Measurements from ENCODE around the gene CIROP.

DNA sequence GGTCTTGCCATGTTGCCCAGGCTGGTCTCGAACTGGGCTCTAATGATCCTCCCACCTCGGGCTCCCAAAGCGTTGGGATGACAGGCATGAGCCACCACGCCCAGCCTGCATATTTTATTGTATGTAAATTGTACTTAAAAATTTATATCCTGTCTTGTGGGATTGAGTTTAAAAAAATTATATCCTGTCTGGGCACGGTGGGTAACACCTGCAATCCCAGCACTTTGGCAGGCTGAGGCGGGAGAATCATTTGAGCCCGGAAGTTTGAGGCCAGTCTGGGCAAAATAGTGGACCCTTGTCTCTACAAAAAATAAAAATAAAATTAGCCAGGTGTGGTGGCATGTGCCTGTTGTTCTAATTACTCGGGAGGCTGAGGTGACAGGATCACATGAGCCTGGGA lies 28.2 kb upstream of the CIROP start:
- TF ChIP-seq, protein P1, sequence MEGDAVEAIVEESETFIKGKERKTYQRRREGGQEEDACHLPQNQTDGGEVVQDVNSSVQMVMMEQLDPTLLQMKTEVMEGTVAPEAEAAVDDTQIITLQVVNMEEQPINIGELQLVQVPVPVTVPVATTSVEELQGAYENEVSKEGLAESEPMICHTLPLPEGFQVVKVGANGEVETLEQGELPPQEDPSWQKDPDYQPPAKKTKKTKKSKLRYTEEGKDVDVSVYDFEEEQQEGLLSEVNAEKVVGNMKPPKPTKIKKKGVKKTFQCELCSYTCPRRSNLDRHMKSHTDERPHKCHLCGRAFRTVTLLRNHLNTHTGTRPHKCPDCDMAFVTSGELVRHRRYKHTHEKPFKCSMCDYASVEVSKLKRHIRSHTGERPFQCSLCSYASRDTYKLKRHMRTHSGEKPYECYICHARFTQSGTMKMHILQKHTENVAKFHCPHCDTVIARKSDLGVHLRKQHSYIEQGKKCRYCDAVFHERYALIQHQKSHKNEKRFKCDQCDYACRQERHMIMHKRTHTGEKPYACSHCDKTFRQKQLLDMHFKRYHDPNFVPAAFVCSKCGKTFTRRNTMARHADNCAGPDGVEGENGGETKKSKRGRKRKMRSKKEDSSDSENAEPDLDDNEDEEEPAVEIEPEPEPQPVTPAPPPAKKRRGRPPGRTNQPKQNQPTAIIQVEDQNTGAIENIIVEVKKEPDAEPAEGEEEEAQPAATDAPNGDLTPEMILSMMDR (conservative IDR thresholded peaks at IDR 0.05), result no peak
- no peak for TF ChIP-seq ZFX (IDR thresholded peaks at IDR 0.05)
